T-helper 1 cell treated with Interleukin-12 subunit alpha and Interleukin-12 subunit beta and Interleukin-4 antibody, amounts not matched to agents 30 ng/mL and 1 ng/mL, for 36 hours (primary cell): Measurements from ENCODE around the gene METTL8. TPM values are rescaled to one million over a fixed set of nuclear protein-coding genes. Genes with fewer than 3 reads are reported as not detected.

Experiments
- intact Hi-C: fragments of 100-400 bp; cut with micrococcal nuclease; formaldehyde crosslinking; loops from one replicate; pipeline ENCODE4 v1.15.1; 2024
- total RNA-seq: library from RNA; stranded (reverse); gene quantifications from 2 replicates; pipeline ENCODE4 v1.2.3, GENCODE V29; 2022

Gene METTL8
- total RNA-seq, 1 donor from 2014 or later: 19.8 TPM

GRCh38 chr2:171267855-171268629, 165.7 kb downstream of the METTL8 start:
- intact Hi-C loops: no loop called here

Other genes with a start within 250 kb of the METTL8 start
- 17.6 and 21.0 TPM in 2 replicates for gene DCAF17, start 236 bp upstream of the METTL8 start, total RNA-seq
- 0.76 and 0.96 TPM in 2 replicates for gene CYBRD1, start 88.5 kb upstream of the METTL8 start, total RNA-seq